ENCODE measurements around the gene ANO7. TPM values are rescaled to one million over a fixed set of nuclear protein-coding genes. Genes with fewer than 3 reads are reported as not detected.

Gene ANO7
- polyA plus RNA-seq, 2 donors = 0.14 to 0.21 TPM

- no peak overlapping the region for H3K27ac ChIP-seq (ENCODE audit: low read depth in 2 of 2, low read length in 1 of 2)
- no peaks in the 10 kb centered on the region for H3K4me1 ChIP-seq (ENCODE audit: control insufficient read depth in 2 of 2, insufficient read depth in 2 of 2, low read length in 1 of 2)
- peaks cover 40 to 65% of the 10 kb centered on the region in 2 donors for H3K36me3 ChIP-seq (ENCODE audit: control insufficient read depth in 2 of 2, insufficient read depth in 2 of 2, low read length in 1 of 2)
- 94 to 96% methylated on average over 14 of the region's 14 CpGs for WGBS, 2 donors
- no peaks in the 10 kb centered on the region for H3K9me3 ChIP-seq (ENCODE audit: control insufficient read depth in 2 of 2, insufficient read depth in 1 of 2, low read depth in 1 of 2, low read length in 1 of 2)
- no peaks in the 10 kb centered on the region for H3K27me3 ChIP-seq (ENCODE audit: control insufficient read depth in 1 of 2, insufficient read depth in 2 of 2, low read length in 2 of 2)
- no peak overlapping the region for H3K4me3 ChIP-seq (ENCODE audit: low read depth in 1 of 2, low read length in 2 of 2)
Observed at GRCh38 chr2:241249654-241250053, 61.2 kb downstream of the ANO7 start.

- Histone ChIP-seq H3K27me3 (ENCODE audit: control insufficient read depth in 1 of 2, insufficient read depth in 2 of 2, low read length in 2 of 2) (no peaks in the 10 kb centered on the region), H3K9me3 (ENCODE audit: control insufficient read depth in 2 of 2, insufficient read depth in 1 of 2, low read depth in 1 of 2, low read length in 1 of 2) (no peaks in the 10 kb centered on the region), H3K27ac (ENCODE audit: low read depth in 2 of 2, low read length in 1 of 2) (no peak overlapping the region), H3K36me3 (ENCODE audit: control insufficient read depth in 2 of 2, insufficient read depth in 2 of 2, low read length in 1 of 2) (peaks cover 42 to 71% of the 10 kb centered on the region in 2 donors), H3K4me3 (ENCODE audit: low read depth in 1 of 2, low read length in 2 of 2) (no peak overlapping the region), H3K4me1 (ENCODE audit: control insufficient read depth in 2 of 2, insufficient read depth in 2 of 2, low read length in 1 of 2) (no peaks in the 10 kb centered on the region)
- 91 to 93% methylated on average over 14 of the region's 14 CpGs for WGBS, 2 donors
Observed at GRCh38 chr2:241252778-241253475, 64.5 kb downstream of the ANO7 start.

- H3K4me3 ChIP-seq (ENCODE audit: low read depth in 1 of 2, low read length in 2 of 2) = no peak overlapping the region
- peaks cover 31 to 57% of the 10 kb centered on the region in 2 donors for H3K36me3 ChIP-seq (ENCODE audit: control insufficient read depth in 2 of 2, insufficient read depth in 2 of 2, low read length in 1 of 2)
- no peak overlapping the region for H3K27ac ChIP-seq (ENCODE audit: low read depth in 2 of 2, low read length in 1 of 2)
- 80 to 91% methylated on average over 10 of the region's 10 CpGs for WGBS, 2 donors
- no peaks in the 10 kb centered on the region for H3K4me1 ChIP-seq (ENCODE audit: control insufficient read depth in 2 of 2, insufficient read depth in 2 of 2, low read length in 1 of 2)
- no peaks in the 10 kb centered on the region for H3K27me3 ChIP-seq (ENCODE audit: control insufficient read depth in 1 of 2, insufficient read depth in 2 of 2, low read length in 2 of 2)
- H3K9me3 ChIP-seq (ENCODE audit: control insufficient read depth in 2 of 2, insufficient read depth in 1 of 2, low read depth in 1 of 2, low read length in 1 of 2) = no peaks in the 10 kb centered on the region
Observed at GRCh38 chr2:241254904-241255351, 66.5 kb downstream of the ANO7 start.

GRCh38 chr2:241255542-241256167 is 67.2 kb downstream of the ANO7 start:
- peaks cover 31 to 55% of the 10 kb centered on the region in 2 donors for H3K36me3 ChIP-seq (ENCODE audit: control insufficient read depth in 2 of 2, insufficient read depth in 2 of 2, low read length in 1 of 2)
- 75 to 82% methylated on average over 13 of the region's 13 CpGs for WGBS, 2 donors

GRCh38 chr2:241256168-241256545 is 67.7 kb downstream of the ANO7 start:
- H3K36me3 ChIP-seq (ENCODE audit: control insufficient read depth in 2 of 2, insufficient read depth in 2 of 2, low read length in 1 of 2) = peaks cover 31 to 58% of the 10 kb centered on the region in 2 donors
- H3K4me3 ChIP-seq (ENCODE audit: low read depth in 1 of 2, low read length in 2 of 2) = no peak overlapping the region
- no peak overlapping the region for H3K27ac ChIP-seq (ENCODE audit: low read depth in 2 of 2, low read length in 1 of 2)
- 84 to 88% methylated on average over 11 of the region's 11 CpGs for WGBS, 2 donors
- H3K4me1 ChIP-seq (ENCODE audit: control insufficient read depth in 2 of 2, insufficient read depth in 2 of 2, low read length in 1 of 2) = no peaks in the 10 kb centered on the region
- H3K27me3 ChIP-seq (ENCODE audit: control insufficient read depth in 1 of 2, insufficient read depth in 2 of 2, low read length in 2 of 2) = no peaks in the 10 kb centered on the region
- H3K9me3 ChIP-seq (ENCODE audit: control insufficient read depth in 2 of 2, insufficient read depth in 1 of 2, low read depth in 1 of 2, low read length in 1 of 2) = no peaks in the 10 kb centered on the region

More at GRCh38 chr2:241255542-241256167, 67.2 kb downstream of the ANO7 start:
- H3K27me3 ChIP-seq (ENCODE audit: control insufficient read depth in 1 of 2, insufficient read depth in 2 of 2, low read length in 2 of 2) = no peaks in the 10 kb centered on the region
- no peaks in the 10 kb centered on the region for H3K4me1 ChIP-seq (ENCODE audit: control insufficient read depth in 2 of 2, insufficient read depth in 2 of 2, low read length in 1 of 2)
- no peak overlapping the region for H3K4me3 ChIP-seq (ENCODE audit: low read depth in 1 of 2, low read length in 2 of 2)
- no peaks in the 10 kb centered on the region for H3K9me3 ChIP-seq (ENCODE audit: control insufficient read depth in 2 of 2, insufficient read depth in 1 of 2, low read depth in 1 of 2, low read length in 1 of 2)
- H3K27ac ChIP-seq (ENCODE audit: low read depth in 2 of 2, low read length in 1 of 2) = no peak overlapping the region

GRCh38 chr2:241257419-241258032 is 69.0 kb downstream of the ANO7 start:
- H3K27ac ChIP-seq (ENCODE audit: low read depth in 2 of 2, low read length in 1 of 2) = no peak overlapping the region
- H3K9me3 ChIP-seq (ENCODE audit: control insufficient read depth in 2 of 2, insufficient read depth in 1 of 2, low read depth in 1 of 2, low read length in 1 of 2) = no peaks in the 10 kb centered on the region
- no peaks in the 10 kb centered on the region for H3K27me3 ChIP-seq (ENCODE audit: control insufficient read depth in 1 of 2, insufficient read depth in 2 of 2, low read length in 2 of 2)
- WGBS, 2 donors = 82 to 83% methylated on average over 11 of the region's 11 CpGs
- no peak overlapping the region for H3K4me3 ChIP-seq (ENCODE audit: low read depth in 1 of 2, low read length in 2 of 2)
- peaks cover 28 to 58% of the 10 kb centered on the region in 2 donors for H3K36me3 ChIP-seq (ENCODE audit: control insufficient read depth in 2 of 2, insufficient read depth in 2 of 2, low read length in 1 of 2)
- H3K4me1 ChIP-seq (ENCODE audit: control insufficient read depth in 2 of 2, insufficient read depth in 2 of 2, low read length in 1 of 2) = no peaks in the 10 kb centered on the region

DNA sequence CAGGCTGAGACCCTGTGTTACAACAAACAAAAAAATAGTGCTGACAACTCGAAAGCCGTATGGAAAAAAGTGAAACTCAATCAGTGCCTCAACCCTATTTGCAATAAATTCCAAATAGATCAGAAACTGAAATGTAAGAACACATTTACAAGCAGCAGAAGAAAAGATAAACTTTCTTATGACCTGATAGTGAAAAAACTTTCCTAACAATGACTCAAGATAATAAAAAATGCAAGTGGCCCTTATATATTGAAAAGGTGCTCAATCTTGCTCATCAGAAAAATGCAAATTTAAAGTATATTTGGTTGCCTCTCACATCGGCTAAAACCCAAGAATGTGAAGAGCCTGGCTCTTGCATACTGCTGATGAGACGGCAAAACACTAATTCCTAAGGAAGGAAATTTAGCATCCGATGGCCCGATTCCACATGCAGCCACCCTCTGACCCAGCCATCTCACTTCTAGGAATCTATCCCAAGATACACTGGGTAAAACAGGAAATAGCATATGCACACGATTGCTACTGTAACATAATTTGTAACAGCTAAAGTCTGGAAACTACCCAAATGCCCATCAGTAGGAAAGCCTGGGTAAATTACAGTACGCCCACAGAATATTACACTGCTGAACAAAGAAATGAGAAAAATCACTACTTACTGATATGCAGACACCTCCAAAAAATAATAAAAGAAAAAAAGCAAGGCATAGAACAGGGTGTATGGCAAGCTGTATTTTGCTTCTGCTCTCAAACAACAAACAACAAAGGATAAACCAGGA is 70.2 kb downstream of the ANO7 start:
- Histone ChIP-seq H3K27me3 (ENCODE audit: control insufficient read depth in 1 of 2, insufficient read depth in 2 of 2, low read length in 2 of 2) (no peaks in the 10 kb centered on the region), H3K4me1 (ENCODE audit: control insufficient read depth in 2 of 2, insufficient read depth in 2 of 2, low read length in 1 of 2) (no peaks in the 10 kb centered on the region), H3K9me3 (ENCODE audit: control insufficient read depth in 2 of 2, insufficient read depth in 1 of 2, low read depth in 1 of 2, low read length in 1 of 2) (no peaks in the 10 kb centered on the region), H3K27ac (ENCODE audit: low read depth in 2 of 2, low read length in 1 of 2) (no peak overlapping the region), H3K36me3 (ENCODE audit: control insufficient read depth in 2 of 2, insufficient read depth in 2 of 2, low read length in 1 of 2) (peaks cover 22 to 55% of the 10 kb centered on the region in 2 donors), H3K4me3 (ENCODE audit: low read depth in 1 of 2, low read length in 2 of 2) (no peak overlapping the region)
- WGBS, 2 donors = 65 to 71% methylated on average over 8 of the region's 8 CpGs

GRCh38 chr2:241260911-241261310 is 72.4 kb downstream of the ANO7 start:
- Histone ChIP-seq H3K36me3 (ENCODE audit: control insufficient read depth in 2 of 2, insufficient read depth in 2 of 2, low read length in 1 of 2) (peaks cover 16 to 48% of the 10 kb centered on the region in 2 donors), H3K9me3 (ENCODE audit: control insufficient read depth in 2 of 2, insufficient read depth in 1 of 2, low read depth in 1 of 2, low read length in 1 of 2) (no peaks in the 10 kb centered on the region), H3K27me3 (ENCODE audit: control insufficient read depth in 1 of 2, insufficient read depth in 2 of 2, low read length in 2 of 2) (no peaks in the 10 kb centered on the region), H3K4me3 (ENCODE audit: low read depth in 1 of 2, low read length in 2 of 2) (no peak overlapping the region), H3K4me1 (ENCODE audit: control insufficient read depth in 2 of 2, insufficient read depth in 2 of 2, low read length in 1 of 2) (no peaks in the 10 kb centered on the region), H3K27ac (ENCODE audit: low read depth in 2 of 2, low read length in 1 of 2) (no peak overlapping the region)
- WGBS, 2 donors = 87% methylated on average over 3 of the region's 3 CpGs

GRCh38 chr2:241261628-241262027 is 73.2 kb downstream of the ANO7 start:
- Histone ChIP-seq H3K27me3 (ENCODE audit: control insufficient read depth in 1 of 2, insufficient read depth in 2 of 2, low read length in 2 of 2) (no peaks in the 10 kb centered on the region), H3K9me3 (ENCODE audit: control insufficient read depth in 2 of 2, insufficient read depth in 1 of 2, low read depth in 1 of 2, low read length in 1 of 2) (no peaks in the 10 kb centered on the region), H3K27ac (ENCODE audit: low read depth in 2 of 2, low read length in 1 of 2) (no peak overlapping the region), H3K4me3 (ENCODE audit: low read depth in 1 of 2, low read length in 2 of 2) (no peak overlapping the region), H3K36me3 (ENCODE audit: control insufficient read depth in 2 of 2, insufficient read depth in 2 of 2, low read length in 1 of 2) (peaks cover 14 to 44% of the 10 kb centered on the region in 2 donors), H3K4me1 (ENCODE audit: control insufficient read depth in 2 of 2, insufficient read depth in 2 of 2, low read length in 1 of 2) (no peaks in the 10 kb centered on the region)
- 82 to 87% methylated on average over 4 of the region's 4 CpGs for WGBS, 2 donors

All from esophagus (tissue), 2 donors.